GM18858 (cell line): ENCODE measurements around the gene CHEK1.
"Not testable (repeated sequence)": the region's sequence is repeated elsewhere in the genome, so short reads cannot be mapped to it uniquely, and the experiment has no call there.

Experiments
- ATAC-seq: cut with Tn5 transposase; IDR thresholded peaks from one replicate; pipeline ENCODE4 v1.9.1; 2021; ENCODE audit not compliant: unreplicated experiment

Gene CHEK1

DNA sequence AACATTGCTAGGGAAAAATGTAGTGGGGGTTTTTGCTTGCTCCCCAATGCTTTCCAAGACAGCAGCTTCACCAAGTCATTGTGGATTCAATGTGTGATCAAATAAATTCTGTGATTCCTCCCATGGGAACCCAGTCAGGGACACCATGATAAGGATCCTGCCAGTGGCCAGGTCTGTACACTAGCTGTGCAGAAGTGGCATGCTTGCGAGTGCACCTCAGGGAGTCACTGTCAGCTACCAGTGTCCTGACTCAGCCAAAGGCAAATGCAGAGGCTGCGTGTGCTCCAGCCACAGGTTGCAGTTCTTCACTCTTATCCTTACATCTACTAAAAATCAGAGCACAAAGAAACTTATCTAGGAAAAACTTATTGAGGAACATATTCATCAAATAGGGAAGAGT, 65.0 kb downstream of the CHEK1 start:
- no peak for ATAC-seq

DNA sequence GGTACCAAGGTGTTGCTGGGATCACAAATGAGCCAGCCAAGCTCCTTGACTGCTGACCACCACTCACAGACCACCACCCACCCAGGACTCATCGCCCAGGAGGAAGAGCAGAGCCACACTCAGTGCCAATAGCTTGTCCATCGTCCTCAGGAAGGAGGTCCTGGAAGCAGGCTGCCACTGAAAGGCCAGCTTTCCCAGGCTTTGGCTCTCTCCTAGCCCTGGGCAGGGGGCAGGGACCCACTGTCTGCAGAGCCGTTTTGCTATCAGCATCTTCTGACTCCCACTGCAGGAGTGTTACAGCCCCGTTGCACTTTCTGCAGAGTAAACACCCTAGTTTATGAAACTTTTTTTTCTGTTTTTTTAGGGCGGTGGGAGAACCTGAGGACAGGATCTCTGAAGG, 67.9 kb downstream of the CHEK1 start:
- no peak for ATAC-seq

DNA sequence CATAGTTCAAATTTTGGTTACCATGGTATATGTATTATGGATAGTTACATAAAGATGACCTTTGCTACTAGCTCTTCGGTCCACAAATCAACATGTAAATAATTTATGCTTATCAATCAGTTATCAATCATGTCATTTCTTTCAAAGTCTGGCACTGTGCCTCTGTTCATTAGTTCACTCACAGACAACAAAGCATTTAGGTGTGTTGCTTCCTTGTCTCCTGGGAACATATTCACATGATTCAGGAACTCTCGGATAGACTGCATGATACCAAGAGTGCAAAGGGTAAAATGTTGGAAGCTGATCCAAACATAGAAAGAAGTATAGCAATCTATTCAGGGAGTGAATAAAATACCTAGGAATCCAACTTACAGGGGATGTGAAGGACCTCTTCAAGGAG, 70.0 kb downstream of the CHEK1 start:
- no peak for ATAC-seq

DNA sequence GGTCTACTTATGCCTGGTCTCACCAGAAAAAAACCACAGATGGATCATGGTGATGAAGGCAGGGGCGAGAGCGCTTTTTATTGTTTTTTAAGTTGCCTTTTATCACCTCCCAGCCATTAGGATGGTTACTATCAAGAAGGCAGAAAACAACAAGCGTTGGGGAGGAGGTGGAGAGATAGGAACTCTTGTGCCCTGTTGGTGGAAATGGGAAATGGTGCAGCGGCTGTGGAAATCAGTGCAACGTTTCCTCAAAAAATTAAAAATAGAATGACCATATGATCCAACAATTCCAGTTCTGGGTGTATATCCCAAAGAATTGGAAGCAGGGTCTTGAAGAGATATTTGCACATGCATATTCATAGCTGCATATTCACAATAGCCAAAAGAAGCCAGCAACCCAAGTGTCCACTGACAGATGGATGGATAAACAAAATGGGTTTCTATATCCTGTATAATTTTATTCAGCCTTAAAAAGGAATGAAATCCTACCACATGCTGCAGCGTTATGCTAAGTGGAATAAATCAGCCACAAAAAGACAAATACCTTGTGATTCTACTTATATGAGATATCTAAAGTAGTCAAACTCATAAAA, 76.2 kb downstream of the CHEK1 start:
- ATAC-seq = no peak

DNA sequence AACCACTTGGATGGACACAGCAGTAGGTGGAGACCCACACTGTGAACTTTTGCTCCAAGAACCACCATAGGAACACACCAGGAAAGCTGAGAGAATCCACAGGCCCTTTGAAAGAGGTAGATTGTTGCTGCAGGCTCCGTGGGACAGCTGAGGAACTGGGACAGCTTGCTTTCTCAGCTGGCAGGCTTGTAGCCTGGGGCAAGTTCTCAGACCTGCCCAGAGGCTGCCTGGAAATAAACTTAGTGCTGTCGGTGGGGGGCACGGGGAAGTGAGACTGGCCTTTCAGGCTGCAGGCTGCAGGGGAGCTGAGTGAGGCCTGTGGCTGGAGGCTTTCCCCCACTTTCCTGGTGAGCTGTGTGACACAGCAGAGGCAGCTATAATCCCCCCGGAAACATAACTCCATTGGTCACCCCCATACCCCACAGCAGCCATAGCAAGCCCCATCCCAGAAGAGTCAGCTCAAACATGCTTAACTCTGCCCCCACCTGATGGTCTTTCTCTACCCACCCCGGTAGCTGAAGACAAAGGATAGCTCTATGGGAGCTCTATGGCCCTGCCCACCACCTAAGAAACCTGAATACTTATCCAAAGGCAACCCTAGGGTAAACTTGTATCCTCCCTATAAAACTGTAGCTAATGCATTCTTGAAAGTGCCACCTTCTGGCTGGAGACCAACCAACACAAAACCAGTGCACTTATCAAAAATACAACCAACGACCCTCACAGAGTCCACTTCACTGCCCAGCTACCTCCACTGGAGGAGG, 77.1 kb downstream of the CHEK1 start:
- no peak for ATAC-seq

DNA sequence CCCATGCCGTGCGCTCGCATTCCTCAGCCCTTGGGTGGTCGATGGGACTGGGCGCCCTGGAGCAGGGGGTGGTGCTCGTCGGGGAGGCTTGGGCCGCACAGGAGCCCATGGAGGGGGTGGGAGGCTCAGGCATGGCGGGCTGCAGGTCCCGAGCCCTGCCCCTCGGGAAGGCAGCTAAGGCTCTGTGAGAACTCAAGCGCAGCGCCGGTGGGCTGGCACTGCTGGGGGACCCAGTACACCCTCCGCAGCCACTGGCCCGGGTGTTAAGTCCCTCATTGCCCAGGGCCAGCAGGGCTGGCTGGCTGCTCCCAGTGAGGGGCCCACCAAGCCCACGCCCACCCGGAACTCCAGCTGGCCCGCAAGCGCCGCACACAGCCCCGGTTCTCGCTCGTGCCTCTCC, 79.7 kb downstream of the CHEK1 start:
- not testable (repeated sequence) for ATAC-seq

DNA sequence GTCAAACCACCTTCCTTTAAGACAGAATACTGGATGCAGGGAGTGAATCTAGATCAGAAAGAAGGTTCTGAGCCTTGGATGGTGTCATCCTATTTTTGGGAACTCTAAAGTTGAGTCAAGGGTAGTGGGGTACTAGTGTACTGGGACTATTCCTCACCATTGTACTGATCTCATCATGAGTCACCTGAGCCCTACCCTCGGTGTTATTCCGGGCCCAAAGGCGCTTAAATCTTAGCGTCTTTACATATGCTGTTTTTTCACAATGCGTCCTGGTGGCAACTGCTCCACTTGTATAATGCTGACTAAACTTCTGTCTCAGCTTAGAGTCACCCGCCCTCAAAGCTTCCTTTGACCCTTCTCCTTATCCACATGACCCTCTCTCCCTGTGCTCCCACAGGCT, 95.8 kb downstream of the CHEK1 start:
- ATAC-seq = no peak

DNA sequence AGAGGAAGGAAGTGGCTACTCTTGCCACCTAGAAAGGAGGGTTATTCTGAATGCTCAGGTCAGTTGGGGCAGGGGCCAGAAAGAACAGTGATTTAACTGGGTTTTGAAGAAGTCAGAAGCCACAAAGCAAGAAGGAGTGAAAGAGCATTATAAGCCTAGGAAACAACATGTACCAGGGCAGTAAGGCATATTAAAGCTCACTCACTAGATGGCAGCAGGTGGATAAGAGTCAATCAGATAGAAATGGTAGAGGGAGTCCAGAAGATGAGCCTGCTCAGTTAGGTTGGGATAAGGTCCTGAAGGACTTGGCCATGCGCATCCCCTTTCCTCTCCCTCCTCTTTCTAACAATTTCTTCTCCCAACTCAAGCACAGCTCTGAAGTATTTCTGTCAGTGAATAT, 99.2 kb downstream of the CHEK1 start:
- no peak for ATAC-seq
